Vagina (tissue), 2 donors: ENCODE results near the gene PRIMA1. TPM values are rescaled to one million over a fixed set of nuclear protein-coding genes. Genes with fewer than 3 reads are reported as not detected.

Experiments
- DNase-seq, 2 donors: peaks; one replicate each; pipeline ENCODE4 v3.0.0-alpha.2; 2017; ENCODE audit errors: extremely low spot score in 2 of 2
- H3K27ac ChIP-seq: fragments of 200-600 bp; sonication (generic); one replicate; pipeline ENCODE4 v1.5.1; 2019
- H3K27me3 ChIP-seq: fragments of 200-600 bp; sonication (generic); one replicate; pipeline ENCODE4 v1.5.1; 2019
- H3K36me3 ChIP-seq, 2 donors: fragments of 200-600 bp; sonication (generic); one replicate each; pipeline ENCODE4 v1.5.1; 2017 to 2019
- H3K4me1 ChIP-seq: fragments of 200-600 bp; sonication (generic); one replicate; pipeline ENCODE4 v1.5.1; 2019
- H3K4me3 ChIP-seq, 2 donors: fragments of 200-600 bp; sonication (generic); 1 replicate in 1 of 2; 2 replicates in 1 of 2; pipeline ENCODE4 v1.5.1; 2016 to 2019
- H3K9me3 ChIP-seq: fragments of 200-600 bp; sonication (generic); one replicate; pipeline ENCODE4 v1.5.1; 2019
- POLR2A ChIP-seq, 2 donors: fragments of 450-650 bp; IDR thresholded peaks; one replicate each; pipeline ENCODE4 v1.6.1; 2017; ENCODE audit warnings: antibody characterized with exemption in 2 of 2, mild to moderate bottlenecking in 2 of 2, moderate library complexity in 2 of 2
- POLR2AphosphoS5 ChIP-seq, 2 donors: sonication (generic); formaldehyde crosslinking; IDR thresholded peaks; one replicate each; pipeline ENCODE4 v1.9.0; 2017; ENCODE audit warnings: antibody characterized with exemption in 2 of 2, mild to moderate bottlenecking in 2 of 2, low read depth in 1 of 2; ENCODE audit not compliant: insufficient read depth in 1 of 2
- intact Hi-C: fragments of 100-400 bp; cut with DNase I; formaldehyde crosslinking; loops from one replicate; pipeline ENCODE4 v1.15.1; 2023
- total RNA-seq: library from RNA; depleted of rRNA; stranded (reverse); fragments of >200 nt; gene quantifications from one replicate; pipeline ENCODE4 v1.2.3, GENCODE V29; 2016
- TF ChIP-seq, protein P1 (sequence below), 3 experiments: fragments of 450-650 bp in 2 of 3; fragments of 200-600 bp in 1 of 3; sonication (generic) in 1 of 3; IDR thresholded peaks; one replicate each; pipeline ENCODE4 v1.5.1; 2017 to 2019; ENCODE audit warnings: antibody characterized with exemption in 3 of 3, mild to moderate bottlenecking in 2 of 3, moderate library complexity in 2 of 3

PRIMA1 gene
- total RNA-seq, 1 donor from 2014 or later: 6.1 TPM

DNA sequence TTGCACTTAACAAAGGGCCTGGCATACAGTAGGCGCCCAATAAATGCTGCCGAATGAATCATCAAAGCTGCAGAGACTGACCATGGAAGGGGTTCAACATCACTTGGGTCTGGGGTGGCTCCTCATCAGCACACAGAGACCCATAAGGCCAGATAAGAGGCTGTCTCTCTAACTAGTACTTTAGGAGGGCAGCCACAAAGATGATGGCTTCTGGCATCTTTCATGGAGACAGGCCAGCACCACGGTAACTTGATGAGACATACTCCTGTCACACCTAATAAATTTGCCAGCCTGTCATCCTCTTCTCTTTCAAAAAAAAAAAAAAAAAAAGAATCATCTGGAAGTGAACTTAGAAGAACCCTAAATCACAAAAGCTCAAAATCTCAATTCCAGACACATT, 3.4 kb downstream of the PRIMA1 start:
- DNase-seq: no peak
- no peaks in the 10 kb centered on the region for H3K9me3 ChIP-seq
- no peak for TF ChIP-seq POLR2AphosphoS5 (IDR thresholded peaks at IDR 0.05; ENCODE audit: insufficient read depth in 1 of 2, low read depth in 1 of 2)
- TF ChIP-seq POLR2A (IDR thresholded peaks at IDR 0.05): no peak
- TF ChIP-seq, protein P1, sequence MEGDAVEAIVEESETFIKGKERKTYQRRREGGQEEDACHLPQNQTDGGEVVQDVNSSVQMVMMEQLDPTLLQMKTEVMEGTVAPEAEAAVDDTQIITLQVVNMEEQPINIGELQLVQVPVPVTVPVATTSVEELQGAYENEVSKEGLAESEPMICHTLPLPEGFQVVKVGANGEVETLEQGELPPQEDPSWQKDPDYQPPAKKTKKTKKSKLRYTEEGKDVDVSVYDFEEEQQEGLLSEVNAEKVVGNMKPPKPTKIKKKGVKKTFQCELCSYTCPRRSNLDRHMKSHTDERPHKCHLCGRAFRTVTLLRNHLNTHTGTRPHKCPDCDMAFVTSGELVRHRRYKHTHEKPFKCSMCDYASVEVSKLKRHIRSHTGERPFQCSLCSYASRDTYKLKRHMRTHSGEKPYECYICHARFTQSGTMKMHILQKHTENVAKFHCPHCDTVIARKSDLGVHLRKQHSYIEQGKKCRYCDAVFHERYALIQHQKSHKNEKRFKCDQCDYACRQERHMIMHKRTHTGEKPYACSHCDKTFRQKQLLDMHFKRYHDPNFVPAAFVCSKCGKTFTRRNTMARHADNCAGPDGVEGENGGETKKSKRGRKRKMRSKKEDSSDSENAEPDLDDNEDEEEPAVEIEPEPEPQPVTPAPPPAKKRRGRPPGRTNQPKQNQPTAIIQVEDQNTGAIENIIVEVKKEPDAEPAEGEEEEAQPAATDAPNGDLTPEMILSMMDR (IDR thresholded peaks at IDR 0.05): no peak
- no peaks in the 10 kb centered on the region for H3K36me3 ChIP-seq
- intact Hi-C loops: loop anchor here (5.0 kb wide), 1 partner anchor 128 kb away; no protein-coding TSS in a partner anchor
- H3K27ac ChIP-seq: no peak overlapping the region
- H3K4me1 ChIP-seq: peaks cover 35% of the 10 kb centered on the region
- H3K27me3 ChIP-seq: no peaks in the 10 kb centered on the region
- no peak overlapping the region for H3K4me3 ChIP-seq

DNA sequence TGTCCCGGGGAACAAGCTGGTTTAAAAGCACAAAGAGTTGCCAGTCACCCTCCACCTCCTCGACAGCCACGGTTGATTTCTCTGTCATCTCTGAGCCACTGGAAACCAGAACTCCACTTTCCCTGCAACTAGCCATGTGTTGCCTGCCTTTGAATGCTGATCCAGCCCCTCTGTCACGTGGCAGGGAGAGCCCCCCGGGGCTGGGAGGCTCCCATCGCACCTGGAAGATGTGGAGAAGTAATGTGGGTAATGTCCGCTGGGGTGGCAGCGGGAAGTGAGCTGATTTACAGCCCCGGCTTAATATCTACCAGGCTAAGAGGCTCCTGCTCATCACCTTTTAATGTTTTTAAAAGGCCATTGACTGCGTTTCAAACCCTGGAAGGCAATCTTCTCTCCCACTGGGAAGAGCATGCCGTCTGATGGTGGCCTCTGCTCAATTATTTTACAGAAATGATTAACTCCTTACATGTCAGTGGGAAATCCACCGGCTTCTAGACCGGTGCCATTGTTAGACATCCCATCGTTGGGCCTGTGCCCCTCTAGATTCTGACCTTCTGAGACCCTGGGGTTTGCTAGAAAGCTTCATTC, 7.4 kb downstream of the PRIMA1 start:
- no peak for DNase-seq
- Histone ChIP-seq H3K9me3 (no peaks in the 10 kb centered on the region), H3K4me1 (peaks cover 4% of the 10 kb centered on the region), H3K27ac (no peak overlapping the region), H3K4me3 (no peak overlapping the region), H3K36me3 (no peaks in the 10 kb centered on the region), H3K27me3 (no peaks in the 10 kb centered on the region)
- intact Hi-C loops: no loop called here
- TF ChIP-seq POLR2A (IDR thresholded peaks at IDR 0.05) (no peak), POLR2AphosphoS5 (IDR thresholded peaks at IDR 0.05; ENCODE audit: insufficient read depth in 1 of 2, low read depth in 1 of 2) (no peak)
- TF ChIP-seq, protein P1 (IDR thresholded peaks at IDR 0.05): no peak

DNA sequence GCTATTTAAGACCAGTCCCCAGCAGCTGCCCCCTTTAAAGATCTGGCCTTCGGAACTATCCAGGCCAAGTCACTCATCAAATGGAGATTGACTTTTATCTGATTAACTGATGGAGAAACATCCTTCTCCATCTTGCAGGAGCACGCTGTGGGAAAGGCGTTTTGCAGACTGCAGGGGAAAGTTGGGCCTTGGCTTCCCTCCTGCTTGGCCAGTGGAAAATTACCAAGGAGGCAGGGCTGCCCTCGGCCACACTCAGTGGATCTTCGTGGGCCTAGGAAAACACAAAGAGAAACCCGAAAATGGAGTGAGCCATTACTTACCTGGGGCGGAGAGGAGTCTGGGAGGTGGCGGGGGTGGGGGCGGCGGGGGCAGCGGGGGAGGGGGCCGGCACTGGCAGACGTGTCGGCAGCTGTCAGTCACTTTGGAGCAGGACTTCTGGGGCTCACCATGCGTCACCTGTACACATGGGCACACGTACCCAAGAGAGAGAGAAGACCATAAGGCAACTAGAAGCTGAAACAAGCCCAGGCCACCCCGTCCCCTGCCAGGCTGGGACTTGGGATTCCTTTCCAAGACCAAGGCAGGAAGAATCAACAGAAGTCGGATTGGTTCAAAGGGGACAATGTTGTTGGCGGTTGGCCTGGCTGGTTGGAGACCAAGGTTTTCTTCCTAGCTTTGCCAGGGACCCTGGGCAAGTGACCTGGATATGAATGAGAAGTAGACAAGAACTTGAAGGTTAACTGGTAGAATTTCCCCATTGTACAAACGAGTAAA, 9.2 kb downstream of the PRIMA1 start:
- Histone ChIP-seq H3K9me3 (no peaks in the 10 kb centered on the region), H3K27ac (no peak overlapping the region), H3K4me3 (no peak overlapping the region), H3K4me1 (no peaks in the 10 kb centered on the region), H3K36me3 (no peaks in the 10 kb centered on the region), H3K27me3 (no peaks in the 10 kb centered on the region)
- TF ChIP-seq POLR2AphosphoS5 (IDR thresholded peaks at IDR 0.05; ENCODE audit: insufficient read depth in 1 of 2, low read depth in 1 of 2) (no peak), POLR2A (IDR thresholded peaks at IDR 0.05) (no peak)
- TF ChIP-seq, protein P1 (IDR thresholded peaks at IDR 0.05): no peak
- no peak for DNase-seq
- intact Hi-C loops: no loop called here

DNA sequence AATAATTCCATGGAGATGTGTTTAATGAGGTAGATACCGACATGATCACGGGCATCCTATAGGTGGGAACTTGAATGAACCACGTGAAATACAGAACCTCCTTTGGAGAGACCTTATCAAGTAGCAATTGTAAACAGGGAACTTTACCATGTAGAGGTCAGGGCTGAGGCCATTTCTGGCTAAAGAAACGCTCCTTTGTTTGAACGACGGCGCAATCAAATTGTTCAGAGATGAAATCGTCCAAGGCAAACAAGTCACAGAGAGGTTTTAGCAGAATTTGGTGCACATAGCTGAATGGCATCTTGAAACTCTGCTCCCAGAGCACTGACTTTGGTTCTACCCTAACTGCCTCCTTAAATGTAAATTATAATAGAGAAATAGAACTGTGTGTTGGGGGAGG, 9.8 kb downstream of the PRIMA1 start:
- H3K27ac ChIP-seq: no peak overlapping the region
- TF ChIP-seq POLR2A (IDR thresholded peaks at IDR 0.05) (no peak), POLR2AphosphoS5 (IDR thresholded peaks at IDR 0.05; ENCODE audit: insufficient read depth in 1 of 2, low read depth in 1 of 2) (no peak)
- TF ChIP-seq, protein P1 (IDR thresholded peaks at IDR 0.05): no peak

DNA sequence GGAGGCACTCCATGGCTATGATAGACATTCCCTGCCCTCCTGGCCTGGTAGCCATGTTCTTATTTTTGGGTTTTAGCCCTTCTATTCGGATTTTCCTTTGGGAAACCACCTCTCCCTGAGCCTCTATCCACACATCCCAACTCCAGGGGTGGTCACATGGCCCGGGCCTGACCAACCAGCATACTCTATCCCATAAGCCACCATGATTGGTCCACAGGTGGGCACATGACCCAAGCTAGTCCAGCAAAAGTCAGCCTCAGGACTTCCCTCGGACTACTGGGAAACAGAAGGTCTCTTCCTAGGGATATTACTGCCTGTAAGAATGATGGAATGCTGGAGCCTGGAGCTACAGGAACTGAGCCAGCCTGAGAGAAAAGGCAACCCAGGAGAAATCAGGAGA, 12.5 kb downstream of the PRIMA1 start:
- Histone ChIP-seq H3K4me3 (peak overlapping the region in 1 of 2 donors; percentile 10), H3K4me1 (no peaks in the 10 kb centered on the region), H3K9me3 (no peaks in the 10 kb centered on the region), H3K36me3 (peaks cover 0 to 11% of the 10 kb centered on the region in 2 donors), H3K27ac (no peak overlapping the region), H3K27me3 (no peaks in the 10 kb centered on the region)
- TF ChIP-seq, protein P1 (IDR thresholded peaks at IDR 0.05): no peak
- TF ChIP-seq POLR2A (IDR thresholded peaks at IDR 0.05): no peak
- TF ChIP-seq POLR2AphosphoS5 (IDR thresholded peaks at IDR 0.05; ENCODE audit: insufficient read depth in 1 of 2, low read depth in 1 of 2): no peak
- DNase-seq: no peak
- intact Hi-C loops: no loop called here

More for the DNA sequence above, 9.8 kb downstream of the PRIMA1 start:
- intact Hi-C loops: no loop called here
- Histone ChIP-seq H3K4me3 (no peak overlapping the region), H3K9me3 (no peaks in the 10 kb centered on the region), H3K36me3 (no peaks in the 10 kb centered on the region), H3K27me3 (no peaks in the 10 kb centered on the region), H3K4me1 (no peaks in the 10 kb centered on the region)
- no peak for DNase-seq
